22Rv1 (cell line): ENCODE results near the gene OR10H3.

Source experiments
- H3K27ac ChIP-seq: fragments of 450-650 bp; 2 replicates; pipeline ENCODE4 v1.5.1; 2017
- CTCF ChIP-seq: fragments of 450-650 bp; IDR thresholded peaks from 2 replicates; pipeline ENCODE4 v1.5.1; 2017; ENCODE audit warnings: mild to moderate bottlenecking
- ZFX ChIP-seq: fragments of 450-650 bp; IDR thresholded peaks from 2 replicates; pipeline ENCODE4 v1.6.1; 2017; ENCODE audit warnings: antibody characterized with exemption, borderline replicate concordance

The OR10H3 gene

GRCh38 chr19:15788594-15789270 is 50.9 kb downstream of the OR10H3 start:
- no peak overlapping the region for H3K27ac ChIP-seq
- TF ChIP-seq CTCF (no peak), ZFX (no peak)

GRCh38 chr19:15790096-15790495 is 52.3 kb downstream of the OR10H3 start:
- TF ChIP-seq CTCF (no peak), ZFX (no peak)
- no peak overlapping the region for H3K27ac ChIP-seq
